ENCODE measurements around the gene LCE6A. TPM values are rescaled to one million over a fixed set of nuclear protein-coding genes. Genes with fewer than 3 reads are reported as not detected.

Gene LCE6A
- total RNA-seq, 1 donor from 2014 or later: not detected

- intact Hi-C loops (cut with micrococcal nuclease): no loop called here
Observed at GRCh38 chr1:152873495-152873894, 30.8 kb downstream of the LCE6A start.

DNA sequence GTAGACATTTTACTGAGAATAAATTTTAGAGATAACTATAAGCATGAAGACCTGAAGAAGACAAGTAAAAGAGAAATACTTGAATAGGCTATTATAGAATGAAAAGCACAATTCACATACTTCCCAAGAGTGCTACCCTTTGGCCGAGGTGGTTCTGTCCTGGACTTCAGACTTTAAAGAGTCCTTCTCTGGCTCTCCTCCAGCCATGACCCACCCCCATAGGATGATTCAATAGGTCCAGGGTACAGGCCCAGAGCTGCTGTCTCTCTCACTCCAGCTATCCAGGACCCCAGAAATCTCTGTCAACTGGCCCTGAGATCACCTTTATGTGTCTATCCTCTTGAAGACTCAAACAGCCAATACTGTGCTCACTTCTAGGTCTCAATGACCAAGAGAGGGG lies 34.2 kb downstream of the LCE6A start:
- intact Hi-C loops (cut with micrococcal nuclease): no loop called here

GRCh38 chr1:152878042-152878441 lies 35.4 kb downstream of the LCE6A start, which contains the start of gene SMCP:
SMCP (plus strand) TSS chr1:152878322; CDS start chr1:152884423, 6,101 bp downstream.
- intact Hi-C loops (cut with micrococcal nuclease): no loop called here

DNA sequence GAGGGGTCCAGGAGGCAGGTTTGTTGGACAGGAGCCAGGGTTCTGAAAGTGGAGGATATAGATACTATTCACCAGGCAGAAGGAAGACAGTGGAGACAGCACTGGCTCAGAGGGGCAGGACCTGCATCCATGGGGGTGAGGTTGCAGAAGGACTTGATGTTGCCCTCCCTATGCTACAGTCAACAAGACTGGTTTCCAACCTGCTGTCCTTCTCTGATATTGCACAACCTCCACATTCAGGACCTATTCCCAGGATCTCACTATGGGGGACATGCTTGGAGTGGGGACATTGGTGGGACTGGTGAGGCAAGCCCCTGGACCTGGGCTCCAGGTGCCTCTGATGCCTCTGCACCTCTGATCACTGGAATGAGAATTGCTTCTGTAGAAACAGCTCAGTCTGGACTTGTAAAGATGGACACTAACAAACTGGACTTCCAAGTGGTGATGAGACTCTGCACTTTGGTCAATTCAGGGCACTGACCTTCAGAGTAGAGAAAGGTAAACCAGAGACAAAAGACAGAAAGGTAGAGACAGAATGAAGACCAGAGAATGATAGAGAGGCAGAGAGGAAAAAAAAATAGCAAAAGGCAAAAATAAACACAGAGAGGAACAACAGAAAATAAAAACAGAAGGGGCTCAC lies 37.0 kb downstream of the LCE6A start:
- intact Hi-C loops (cut with micrococcal nuclease): no loop called here

GRCh38 chr1:152880316-152880715 lies 37.7 kb downstream of the LCE6A start:
- intact Hi-C loops (cut with micrococcal nuclease): no loop called here

GRCh38 chr1:152880907-152881306 lies 38.3 kb downstream of the LCE6A start:
- intact Hi-C loops (cut with micrococcal nuclease): no loop called here

DNA sequence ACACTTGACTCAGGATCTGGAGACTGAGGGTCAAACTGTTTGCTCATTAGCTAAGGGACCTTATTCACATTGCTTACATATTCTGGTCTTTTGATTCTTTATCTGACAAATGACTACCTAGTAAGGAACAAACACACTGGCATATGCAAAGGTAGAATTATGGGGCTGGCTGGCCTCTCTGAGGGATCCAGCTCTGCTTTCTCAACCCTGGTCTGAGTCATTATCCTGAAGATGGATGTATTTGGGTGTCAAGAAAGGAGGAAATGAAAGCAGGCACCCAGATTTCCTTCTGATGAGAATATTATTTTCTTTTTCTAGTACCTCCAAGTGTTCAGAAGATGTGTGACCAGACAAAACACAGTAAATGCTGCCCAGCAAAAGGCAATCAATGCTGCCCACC lies 41.4 kb downstream of the LCE6A start:
- intact Hi-C loops (cut with micrococcal nuclease): no loop called here

GRCh38 chr1:152884506-152884905 lies 41.9 kb downstream of the LCE6A start:
- intact Hi-C loops (cut with micrococcal nuclease): no loop called here

DNA sequence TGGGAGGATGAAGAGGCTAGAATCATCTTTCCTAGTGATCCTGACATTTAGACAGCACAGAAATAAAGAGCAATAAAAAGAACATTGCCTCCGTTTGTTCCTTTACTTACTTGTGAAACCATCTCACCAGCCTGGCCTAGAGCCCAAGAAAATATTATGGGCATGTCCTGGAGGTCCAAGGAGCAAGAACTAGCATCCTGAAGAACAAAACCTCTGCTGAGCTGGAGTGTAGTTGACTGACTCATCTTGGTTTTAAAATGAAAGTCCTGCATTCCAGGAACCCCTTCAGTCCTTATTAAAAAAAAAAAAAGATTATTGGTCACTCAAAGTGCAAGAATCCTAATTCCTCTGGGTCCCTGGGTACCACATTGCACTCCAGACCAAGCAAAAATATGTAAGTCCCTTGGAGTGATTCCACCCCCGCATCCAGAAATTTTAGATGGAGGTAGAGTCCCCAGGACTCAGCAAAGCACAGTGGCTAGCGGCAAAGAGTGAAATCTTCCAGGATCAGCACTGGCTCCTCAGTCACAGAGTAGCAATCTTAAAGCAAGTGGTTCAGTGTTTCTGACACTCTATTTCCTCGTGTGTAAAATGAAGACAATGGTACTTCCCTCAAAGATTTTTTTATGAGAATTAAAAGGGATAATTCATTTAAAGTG lies 42.4 kb downstream of the LCE6A start:
- intact Hi-C loops (cut with micrococcal nuclease): no loop called here

DNA sequence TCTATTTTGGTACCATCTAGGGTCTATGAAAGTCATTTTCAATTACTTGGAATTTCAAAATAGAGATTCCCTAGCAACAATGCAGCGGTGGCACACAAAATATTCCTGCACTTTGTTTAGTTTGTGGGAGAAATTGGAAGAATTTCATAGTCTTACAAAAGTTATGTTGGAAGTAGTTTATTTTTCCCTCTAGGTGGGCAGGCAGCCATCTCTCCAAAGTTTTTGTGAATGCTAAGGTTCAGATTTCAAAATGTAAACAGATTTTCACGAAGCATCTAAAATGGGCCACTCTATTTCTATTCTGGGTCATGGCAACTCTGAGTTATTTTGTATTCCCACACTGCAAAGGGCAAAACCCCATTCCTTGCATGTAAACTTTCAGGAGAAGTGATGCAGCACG lies 43.4 kb downstream of the LCE6A start:
- intact Hi-C loops (cut with micrococcal nuclease): no loop called here

- intact Hi-C loops (cut with micrococcal nuclease): no loop called here
Observed at GRCh38 chr1:152886758-152887409, 44.2 kb downstream of the LCE6A start.

GRCh38 chr1:152888126-152888525 lies 45.5 kb downstream of the LCE6A start:
- intact Hi-C loops (cut with micrococcal nuclease): no loop called here

Other genes starting within 250 kb of the LCE6A start
- gene LCE3C, start 242.6 kb upstream of the LCE6A start, total RNA-seq: not detected in 2 replicates
- not detected in 2 replicates for gene LCE3B, start 229.0 kb upstream of the LCE6A start, total RNA-seq
- not detected in 2 replicates for gene LCE3A, start 219.8 kb upstream of the LCE6A start, total RNA-seq
- gene LCE2D, start 179.5 kb upstream of the LCE6A start, total RNA-seq: not detected in 2 replicates
- not detected in 2 replicates for gene LCE2C, start 167.6 kb upstream of the LCE6A start, total RNA-seq
- gene LCE2B, start 156.7 kb upstream of the LCE6A start, total RNA-seq: not detected in 2 replicates
- not detected in 2 replicates for gene LCE2A, start 144.5 kb upstream of the LCE6A start, total RNA-seq
- not detected in 2 replicates for gene LCE4A, start 134.7 kb upstream of the LCE6A start, total RNA-seq
- not detected in 2 replicates for gene KPRP, start 84.8 kb upstream of the LCE6A start, total RNA-seq
- not detected in 2 replicates for gene LCE1F, start 67.7 kb upstream of the LCE6A start, total RNA-seq
- not detected in 2 replicates for gene LCE1E, start 56.6 kb upstream of the LCE6A start, total RNA-seq
- gene LCE1D, start 46.1 kb upstream of the LCE6A start, total RNA-seq: not detected in 2 replicates
- gene LCE1C, start 36.2 kb upstream of the LCE6A start, total RNA-seq: not detected in 2 replicates
- gene LCE1B, start 30.9 kb upstream of the LCE6A start, total RNA-seq: not detected in 2 replicates
- gene LCE1A, start 15.4 kb upstream of the LCE6A start, total RNA-seq: not detected in 2 replicates
- not detected in 2 replicates for gene LCE7A, start 17.1 kb downstream of the LCE6A start, total RNA-seq
- not detected in 2 replicates for gene SMCP, start 35.5 kb downstream of the LCE6A start, total RNA-seq
- gene IVL, start 65.7 kb downstream of the LCE6A start, total RNA-seq: not detected in 2 replicates
- not detected in 2 replicates for gene SPRR5, start 104.3 kb downstream of the LCE6A start, total RNA-seq
- gene SPRR4, start 127.8 kb downstream of the LCE6A start, total RNA-seq: not detected in 2 replicates
- not detected in 2 replicates for gene SPRR1A, start 141.2 kb downstream of the LCE6A start, total RNA-seq
- gene SPRR3, start 158.9 kb downstream of the LCE6A start, total RNA-seq: not detected in 2 replicates
- gene SPRR1B, start 188.3 kb downstream of the LCE6A start, total RNA-seq: not detected in 2 replicates
- not detected in 2 replicates for gene SPRR2D, start 198.3 kb downstream of the LCE6A start, total RNA-seq
- not detected in 2 replicates for gene SPRR2A, start 214.7 kb downstream of the LCE6A start, total RNA-seq
- gene SPRR2B, start 228.8 kb downstream of the LCE6A start, total RNA-seq: not detected in 2 replicates

Measured in T-helper 2 cell treated with Interferon-gamma antibody and Interleukin-4, amounts not matched to agents 100 ng/mL and 5 ng/mL, for 36 hours (primary cell).